Measurements from ENCODE around the gene PPIE. TPM values are rescaled to one million over a fixed set of nuclear protein-coding genes. Genes with fewer than 3 reads are reported as not detected.
"Not testable (repeated sequence)": the region's sequence is repeated elsewhere in the genome, so short reads cannot be mapped to it uniquely, and the experiment has no call there.

The PPIE gene
- total RNA-seq, 1 experiment from 2014 or later = 73.8 TPM

- RAD21 ChIA-PET (ENCODE audit: low non-redundant PET in 1 of 2, low total read pairs in 2 of 2, uncharacterized antibody in 2 of 2, unreplicated experiment in 2 of 2) = interaction anchor here in 1 of 2 experiments (1.8 kb wide), 2 partner anchors 98 to 193 kb away, joined by 3 to 5 read pairs; no protein-coding TSS in a partner anchor
- peak; percentile 92 for ATAC-seq
- not testable (repeated sequence) for H4K20me1 ChIP-seq (ENCODE audit: insufficient read depth); H3K9me3 ChIP-seq (ENCODE audit: control insufficient read depth in 1 of 2, insufficient read depth in 1 of 2, low read depth in 1 of 2, low read length in 2 of 2); H3K9me2 ChIP-seq (ENCODE audit: insufficient read depth); H3K36me3 ChIP-seq (ENCODE audit: control insufficient read depth in 1 of 2, insufficient read depth in 2 of 2, low read length in 2 of 2); H3K79me2 ChIP-seq (ENCODE audit: insufficient read depth, low read length); H3K27me3 ChIP-seq (ENCODE audit: insufficient read depth, low read length)
- Histone ChIP-seq H3K9ac (ENCODE audit: low read length) (peak overlapping the region; percentile 57), H3K4me3 (replicated peaks in 1 of 2; ENCODE audit: low read depth in 1 of 2, low read length in 2 of 2) (peak overlapping the region; percentile 19 to 43), H3K27ac (ENCODE audit: low read depth, low read length) (peak overlapping the region; percentile 66), H2AFZ (ENCODE audit: low read depth, low read length, poor library complexity, severe bottlenecking) (peak overlapping the region; percentile 63), H3K4me2 (ENCODE audit: low read length) (peak overlapping the region; percentile 65), H3K4me1 (ENCODE audit: control insufficient read depth in 1 of 2, insufficient read depth in 2 of 2, low read length in 2 of 2) (peaks cover 9 to 23% of the 10 kb centered on the region in 2 experiments)
- CTCF ChIA-PET = interaction anchor here (0.7 to 3.8 kb wide), 11 partner anchors 9 to 193 kb away, joined by 3 to 27 read pairs (median 4); partner anchors contain the start of genes BMP8B and MYCL
- BruUV-seq (replicated peaks) = TSS peak; percentile 95
- intact Hi-C loops (cut with micrococcal nuclease) = loop anchor here (1.0 to 10.0 kb wide), 2 partner anchors 97 to 194 kb away; no protein-coding TSS in a partner anchor
- DNase-seq (ENCODE audit: low read depth, low spot score) = peak; percentile 85
- TF ChIP-seq MAX (IDR thresholded peaks at IDR 0.05) = peak; percentile 97
- peak in 1 of 3 experiments; percentile 58; a peak in 4 of 6 replicates for TF ChIP-seq CTCF (IDR thresholded peaks at IDR 0.05 in 2 of 3, conservative IDR thresholded peaks at IDR 0.05 in 1 of 3; ENCODE audit: borderline replicate concordance in 1 of 3, insufficient read depth in 1 of 3, low read depth in 2 of 3, low read length in 2 of 3)
- TF ChIP-seq ELF1 (IDR thresholded peaks at IDR 0.05; ENCODE audit: borderline replicate concordance, low read depth) = peak; percentile 92
- peak; percentile 55 for TF ChIP-seq POLR2A (IDR thresholded peaks at IDR 0.05; ENCODE audit: borderline replicate concordance, extremely low read depth, insufficient read depth, insufficient read length)
- TF ChIP-seq POLR2AphosphoS5 (IDR thresholded peaks at IDR 0.05; ENCODE audit: low read depth, low read length) = peak; percentile 64
- TF ChIP-seq ZFX (IDR thresholded peaks at IDR 0.05) = peak; percentile 73
- TF ChIP-seq CBX3 (IDR thresholded peaks at IDR 0.05; ENCODE audit: low read depth) = peak; percentile 92
- POLR2A ChIA-PET = interaction anchor here (0.6 to 2.1 kb wide), 2 partner anchors 10 to 105 kb away, joined by 4 to 5 read pairs; partner anchors contain the start of gene BMP8B
These were observed 60.4 kb downstream of the PPIE start for GRCh38 chr1:39798859-39799769.

Measured in HCT116 (cell line).